Raji (cell line): ENCODE results near the gene ANKRD29.

Source experiments
- POLR2A ChIP-seq: IDR thresholded peaks from 2 replicates; pipeline ENCODE4 v1.6.1; 2011; ENCODE audit warnings: low read depth, low read length, control low read depth; ENCODE audit not compliant: insufficient read depth

The ANKRD29 gene

DNA sequence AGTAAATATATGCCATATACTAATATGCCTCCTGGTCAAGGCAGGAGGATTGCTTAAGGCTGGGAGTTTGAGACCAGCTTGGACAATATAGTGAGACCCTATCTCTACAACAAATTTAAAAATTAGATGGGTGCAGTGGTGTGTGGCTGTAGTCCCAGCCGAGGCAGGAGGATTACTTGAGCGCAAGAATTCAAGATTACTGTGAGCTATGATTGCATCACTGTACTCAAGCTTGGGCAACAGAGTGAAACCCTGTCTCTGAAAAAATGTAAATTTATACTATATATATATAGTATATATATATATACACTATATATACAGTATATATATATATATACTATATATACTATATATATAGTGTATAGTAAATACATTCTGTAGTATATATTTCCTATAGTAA lies 46.5 kb downstream of the ANKRD29 start:
- TF ChIP-seq POLR2A, result no peak

DNA sequence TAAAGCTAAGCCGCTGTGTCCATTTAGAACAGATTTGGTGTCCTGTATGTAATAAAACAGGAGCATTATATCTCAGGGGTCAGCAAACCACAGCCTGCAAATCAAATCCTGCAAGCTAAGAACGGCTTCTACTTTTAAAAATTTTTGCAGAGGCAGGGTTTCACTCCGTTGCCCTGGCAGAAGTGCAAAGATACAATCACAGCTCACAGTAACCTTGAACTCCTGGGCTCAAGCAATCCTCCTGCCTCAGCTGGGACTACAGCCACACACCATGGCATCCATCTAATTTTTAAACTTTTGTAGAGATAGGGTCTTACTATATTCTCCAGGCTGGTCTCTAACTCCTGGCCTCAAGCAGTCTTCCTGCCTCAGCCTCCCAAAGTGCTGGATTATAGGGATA lies 47.8 kb downstream of the ANKRD29 start:
- no peak for TF ChIP-seq POLR2A

DNA sequence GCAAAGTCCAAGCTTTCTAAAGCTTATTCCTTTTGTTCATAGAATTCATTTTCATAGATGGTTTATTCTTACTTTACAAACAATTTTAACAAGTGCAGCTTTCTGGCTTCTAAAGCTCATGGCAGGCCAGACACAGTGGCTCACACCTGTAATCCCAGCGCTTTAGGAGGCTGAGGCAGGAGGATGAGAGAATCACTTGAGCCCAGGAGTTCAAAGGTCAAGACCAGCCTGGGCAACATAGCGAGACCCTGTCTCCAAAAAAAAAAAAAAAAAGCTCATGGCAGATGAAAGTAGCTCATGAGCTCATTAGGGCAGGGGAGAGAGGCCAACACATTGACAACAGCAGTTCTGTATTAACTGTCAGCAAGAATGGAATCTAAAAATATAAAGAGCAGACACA lies 48.3 kb downstream of the ANKRD29 start:
- no peak for TF ChIP-seq POLR2A

DNA sequence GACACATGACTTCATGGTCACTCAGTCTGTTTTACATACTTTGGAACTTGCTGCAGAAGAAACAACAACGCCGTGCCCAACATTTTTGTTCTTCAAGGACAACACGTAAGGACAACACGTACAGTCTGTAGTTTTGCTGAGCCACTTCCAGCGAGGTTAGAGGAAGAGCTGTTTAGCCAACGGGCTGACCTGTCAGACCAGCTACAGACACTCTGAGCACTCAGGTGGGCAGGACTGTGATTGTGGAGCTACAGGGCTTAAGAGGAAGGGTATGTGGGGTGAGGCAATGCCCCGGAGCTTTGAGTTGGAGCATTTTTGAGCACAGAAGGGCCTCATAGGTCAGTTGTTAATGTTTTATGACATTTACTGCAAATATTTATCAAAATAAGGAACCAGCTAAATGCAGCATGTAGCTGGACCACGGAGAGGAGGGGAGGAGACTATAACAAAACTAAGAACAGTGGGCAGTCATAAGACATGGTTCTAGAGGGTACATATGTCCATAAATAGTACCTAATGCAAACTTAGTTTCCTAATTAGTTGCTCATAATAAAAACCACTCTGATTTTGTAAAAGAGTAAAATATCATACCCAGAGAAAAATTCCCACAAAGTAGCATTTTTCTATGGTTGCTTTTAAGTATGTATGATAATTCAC lies 50.1 kb downstream of the ANKRD29 start:
- TF ChIP-seq POLR2A, result no peak

DNA sequence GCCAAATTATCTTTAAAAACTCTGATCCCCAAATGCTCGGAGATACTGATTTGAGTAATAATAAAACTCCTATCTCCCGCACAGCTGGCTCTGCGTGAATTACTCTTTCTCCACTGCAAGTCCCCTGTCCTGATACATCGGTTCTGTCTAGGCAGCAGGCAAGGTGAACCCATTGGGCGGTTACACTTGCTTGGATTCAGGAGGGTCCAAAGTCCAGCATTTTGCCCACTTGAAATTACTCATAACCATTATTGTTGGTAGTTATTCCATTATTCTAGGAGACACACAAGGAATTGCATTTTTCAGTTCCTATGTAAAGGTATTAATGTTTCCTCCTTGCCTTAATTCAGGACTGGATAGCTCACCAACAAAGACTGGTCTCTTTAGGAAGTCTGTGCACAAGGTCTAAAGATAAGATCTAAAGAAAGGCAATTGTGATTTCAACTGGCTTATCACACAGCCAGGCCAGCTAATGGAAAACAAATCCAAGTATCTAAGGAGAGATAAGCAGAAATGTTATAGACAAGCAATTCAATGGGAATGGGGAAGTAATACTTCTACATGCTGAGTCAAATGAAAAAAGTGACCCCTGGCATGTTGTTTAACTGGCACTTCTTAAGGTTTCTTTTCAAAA lies 53.2 kb downstream of the ANKRD29 start:
- no peak for TF ChIP-seq POLR2A

DNA sequence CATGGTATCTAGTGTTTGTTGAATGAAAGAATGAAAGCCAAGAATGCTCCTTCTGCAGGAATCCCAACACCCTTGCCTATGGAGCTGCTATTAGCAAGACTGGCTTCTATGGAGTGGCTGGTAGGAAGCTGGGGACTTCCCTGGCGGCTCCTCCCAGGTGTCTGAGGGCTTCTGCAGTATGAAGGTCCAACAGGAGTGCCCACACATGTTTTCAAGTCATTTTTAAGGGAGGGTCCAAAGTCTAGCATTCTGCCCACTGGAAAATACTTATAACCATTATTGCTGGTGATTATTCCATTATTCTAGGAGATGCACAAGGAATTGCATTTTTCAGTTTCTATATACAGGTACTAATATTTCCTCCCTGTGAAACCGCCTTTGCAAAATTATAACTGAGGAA lies 54.5 kb downstream of the ANKRD29 start:
- no peak for TF ChIP-seq POLR2A

DNA sequence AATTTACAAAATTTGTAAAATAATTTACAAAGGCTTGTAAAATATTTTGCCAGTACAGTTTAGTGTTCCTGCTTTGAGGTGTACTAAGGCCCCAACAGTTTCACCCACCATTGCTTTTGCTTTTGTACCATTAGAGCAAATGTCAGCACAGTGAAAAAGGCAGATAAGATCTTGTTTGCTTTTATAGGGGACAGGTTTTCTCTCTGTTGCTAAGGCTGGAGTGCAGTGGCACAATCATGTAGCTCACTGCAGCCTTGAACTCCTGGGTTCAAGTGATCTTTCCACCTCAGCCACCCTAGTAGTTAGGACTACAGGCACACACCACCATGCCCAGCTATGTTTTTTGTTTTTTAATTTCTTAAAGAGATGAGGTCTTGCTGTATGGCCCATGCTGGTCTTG lies 56.8 kb downstream of the ANKRD29 start:
- TF ChIP-seq POLR2A, result no peak

DNA sequence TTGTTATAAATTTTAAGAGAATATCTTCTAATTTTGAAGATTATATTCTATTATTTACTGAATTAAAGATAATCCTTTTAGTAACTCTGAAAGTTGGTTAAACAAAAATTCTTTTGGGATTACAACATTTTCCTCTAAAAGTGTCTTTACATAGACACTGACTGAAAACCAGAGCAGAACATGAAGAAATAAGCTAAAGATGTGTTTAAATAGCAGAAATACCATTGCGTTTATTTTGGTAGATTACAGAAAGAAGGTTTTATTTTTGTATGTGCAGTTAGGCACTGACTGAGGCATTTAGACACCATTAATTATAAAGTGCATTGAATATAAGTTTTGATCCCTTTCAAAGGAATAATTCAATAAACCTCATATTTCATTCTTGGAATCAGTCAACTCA lies 62.9 kb downstream of the ANKRD29 start:
- no peak for TF ChIP-seq POLR2A

DNA sequence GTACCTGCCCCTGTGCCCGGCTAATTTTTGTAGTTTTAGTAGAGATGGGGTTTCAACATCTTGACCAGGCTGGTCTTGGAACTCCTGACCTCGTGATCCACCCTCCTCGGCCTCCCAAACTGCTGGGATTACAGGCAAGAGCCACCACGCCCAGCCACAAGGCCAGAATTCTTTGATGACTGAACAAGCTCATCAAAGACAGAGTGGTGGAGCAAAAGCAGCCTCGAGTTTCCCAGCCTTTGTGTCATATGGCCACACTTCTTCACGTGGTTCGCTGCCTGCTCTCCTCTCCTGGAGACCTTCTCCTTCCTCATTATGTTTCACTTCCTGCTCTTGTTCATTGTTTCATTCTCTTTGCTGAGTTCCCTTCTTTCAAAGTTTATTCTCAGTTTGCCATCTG lies 66.5 kb downstream of the ANKRD29 start:
- TF ChIP-seq POLR2A, result no peak

DNA sequence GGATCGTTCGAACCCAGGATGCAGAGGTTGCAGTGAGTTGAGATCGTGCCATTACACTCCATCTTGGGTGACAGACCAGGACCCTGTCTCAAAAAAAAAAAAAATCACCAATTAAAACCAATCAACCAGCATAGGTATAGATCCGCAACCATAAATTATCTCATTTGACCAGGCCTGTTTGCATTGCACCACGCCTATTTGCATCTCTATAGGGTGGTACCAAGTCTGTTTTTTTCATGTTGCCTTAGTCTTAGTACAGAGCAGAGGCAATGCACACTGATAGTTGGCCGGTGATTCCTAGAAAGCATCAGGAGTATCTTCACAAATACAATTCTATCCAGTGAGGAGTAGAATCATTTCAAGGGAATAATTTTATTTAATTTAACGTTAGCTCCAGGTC lies 67.1 kb downstream of the ANKRD29 start:
- TF ChIP-seq POLR2A, result no peak

DNA sequence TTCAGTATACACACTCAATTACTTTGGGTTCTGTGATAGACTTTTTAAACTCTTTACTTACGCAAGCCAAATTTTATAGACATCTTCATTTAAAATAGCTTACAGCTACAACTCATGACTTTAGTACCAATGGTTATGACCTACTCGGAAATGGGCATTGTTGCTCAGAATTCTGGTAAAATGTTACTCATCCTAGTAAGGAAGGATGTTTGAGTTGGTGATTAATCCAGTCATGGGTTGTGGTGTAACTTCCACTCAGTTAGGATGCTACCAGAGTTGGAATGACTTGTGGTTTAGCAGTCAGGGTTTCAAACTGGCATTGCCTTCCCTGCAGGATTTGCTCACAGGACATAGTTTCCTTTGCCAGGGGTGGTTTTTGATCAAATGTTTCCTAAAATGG lies 69.0 kb downstream of the ANKRD29 start:
- no peak for TF ChIP-seq POLR2A

DNA sequence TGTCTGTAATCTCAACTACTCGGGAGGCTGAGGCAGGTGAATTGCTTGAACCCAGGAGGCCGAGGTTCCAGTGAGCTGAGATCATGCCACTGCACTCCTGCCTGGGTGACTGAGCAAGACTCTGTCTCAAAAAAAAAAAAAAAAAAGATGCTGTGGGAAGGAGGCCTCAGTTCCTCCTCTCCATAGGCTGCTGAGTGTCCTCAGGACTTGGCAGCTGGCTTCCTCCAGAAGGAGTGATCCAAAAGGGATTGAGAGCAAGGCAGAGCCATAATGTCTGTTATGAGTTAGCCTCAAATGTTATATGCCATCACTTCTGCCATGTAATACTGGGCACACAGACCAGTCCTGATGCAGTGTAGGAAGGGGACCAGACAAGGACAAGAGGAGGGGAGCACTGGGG lies 69.8 kb downstream of the ANKRD29 start:
- no peak for TF ChIP-seq POLR2A

DNA sequence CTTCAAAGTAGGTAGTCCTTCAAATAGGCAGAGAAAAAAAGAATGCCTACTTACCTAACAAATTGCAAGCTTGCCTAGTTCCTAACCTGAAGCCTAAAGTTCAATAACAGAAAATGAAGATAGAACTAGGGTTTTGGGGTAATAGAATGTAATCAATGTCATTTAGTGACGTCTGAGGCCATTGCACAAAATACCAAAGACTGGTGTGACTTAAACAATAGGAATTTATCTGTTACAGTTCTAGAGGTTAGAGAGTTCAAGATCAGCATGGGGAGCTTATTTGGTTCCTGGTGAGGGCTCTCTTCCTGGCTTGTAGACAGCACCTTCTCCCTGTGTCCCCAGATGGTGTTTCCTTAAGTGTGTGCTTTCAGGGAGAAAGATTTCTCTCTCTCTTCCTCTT lies 71.7 kb downstream of the ANKRD29 start:
- no peak for TF ChIP-seq POLR2A

DNA sequence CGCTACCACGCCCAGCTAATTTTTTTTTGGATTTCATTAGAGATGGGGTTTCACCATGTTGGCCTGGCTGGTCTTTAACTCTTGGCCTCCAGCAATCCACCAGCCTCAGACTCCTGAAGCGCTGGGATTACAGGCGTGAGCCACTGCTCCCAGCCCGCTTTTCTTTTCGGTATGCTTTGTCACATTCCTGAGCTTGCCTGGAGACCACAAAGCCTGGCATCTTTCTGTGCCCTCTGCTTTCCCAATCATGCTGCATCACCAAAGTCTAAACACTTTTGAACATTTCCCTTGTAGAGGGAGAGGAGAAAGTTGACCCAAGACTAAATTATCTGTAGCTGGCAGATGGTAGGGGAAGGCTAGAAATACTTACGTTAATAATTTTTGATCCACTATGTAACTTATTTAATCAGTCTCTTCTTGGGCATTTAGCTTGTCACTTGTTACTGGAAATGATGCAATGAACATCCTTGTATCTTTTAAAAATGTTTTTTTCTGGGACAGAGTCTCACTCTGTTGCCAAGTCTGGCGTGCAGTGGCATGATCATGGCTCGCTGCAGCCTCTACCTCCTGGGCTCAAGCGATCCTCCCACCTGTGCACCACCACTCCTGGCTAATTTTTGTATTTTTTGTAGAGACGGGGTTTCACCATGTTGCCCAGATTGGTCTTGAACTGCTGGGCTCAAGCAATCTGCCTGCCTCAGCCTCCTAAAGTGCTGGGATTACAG lies 73.7 kb downstream of the ANKRD29 start:
- no peak for TF ChIP-seq POLR2A

DNA sequence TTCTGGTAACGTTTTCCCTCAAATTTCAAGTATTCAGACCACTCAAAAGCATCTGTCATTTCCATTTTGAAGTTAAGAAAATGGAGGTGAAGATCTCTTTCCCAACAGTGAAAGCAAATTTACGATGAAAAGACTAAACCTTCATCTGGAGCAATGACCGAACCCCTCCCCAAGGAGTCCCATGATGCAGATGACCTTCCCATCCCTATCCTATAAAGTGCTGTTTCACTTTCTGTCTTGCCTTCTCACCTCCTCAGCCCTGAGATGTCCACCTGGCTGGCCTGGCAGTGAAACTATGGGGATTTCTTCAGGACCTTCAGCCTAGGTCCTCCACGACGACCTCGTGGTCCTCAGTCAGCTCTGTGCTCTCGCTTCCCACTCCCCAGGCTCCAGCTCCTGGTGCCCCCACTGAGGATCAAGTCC lies 75.5 kb downstream of the ANKRD29 start:
- no peak for TF ChIP-seq POLR2A
